HepG2 (cell line): Measurements from ENCODE around the gene RAPSN. TPM values are rescaled to one million over a fixed set of nuclear protein-coding genes. Genes with fewer than 3 reads are reported as not detected.

Source experiments
- BATF2 ChIP-seq: sonication (generic); formaldehyde crosslinking; IDR thresholded peaks from 2 replicates; pipeline ENCODE4 v1.8.0; 2022; ENCODE audit warnings: mild to moderate bottlenecking, missing genetic modification reagents, moderate library complexity
- CREM ChIP-seq, 2 experiments: sonication (generic) in 1 of 2; formaldehyde crosslinking in 1 of 2; IDR thresholded peaks; 2 replicates each; pipeline versions ENCODE4 v1.4.0 to v1.6.1; 2016 to 2020; ENCODE audit warnings: antibody characterized with exemption in 1 of 2, mild to moderate bottlenecking in 1 of 2, missing genetic modification reagents in 1 of 2
- ERF ChIP-seq: IDR thresholded peaks from 2 replicates; pipeline ENCODE4 v1.6.1; 2018; ENCODE audit warnings: missing biosample characterization, missing genetic modification reagents
- GLMP ChIP-seq: sonication (generic); formaldehyde crosslinking; IDR thresholded peaks from 2 replicates; pipeline ENCODE4 v1.9.0; 2021; ENCODE audit warnings: missing genetic modification reagents, mild to moderate bottlenecking, borderline replicate concordance
- HIC2 ChIP-seq: sonication (generic); formaldehyde crosslinking; IDR thresholded peaks from 2 replicates; pipeline ENCODE4 v1.9.0; 2022; ENCODE audit warnings: low read depth, missing genetic modification reagents
- MIXL1 ChIP-seq: IDR thresholded peaks from 2 replicates; pipeline ENCODE4 v1.6.1; 2016
- MTA1 ChIP-seq: sonication (generic); formaldehyde crosslinking; IDR thresholded peaks from 2 replicates; pipeline ENCODE4 v1.4.0; 2020; ENCODE audit warnings: missing genetic modification reagents, mild to moderate bottlenecking, borderline replicate concordance
- MZF1 ChIP-seq: sonication (generic); formaldehyde crosslinking; IDR thresholded peaks from 2 replicates; pipeline ENCODE4 v1.8.1; 2023; ENCODE audit warnings: mild to moderate bottlenecking, missing genetic modification reagents, borderline replicate concordance
- NR2F2 ChIP-seq: IDR thresholded peaks from 2 replicates; pipeline ENCODE4 v1.6.1; 2012; ENCODE audit warnings: low read depth, inconsistent platforms, borderline replicate concordance
- PRPF4 ChIP-seq: fragments of 200-400 bp; formaldehyde crosslinking; IDR thresholded peaks from 2 replicates; pipeline ENCODE4 v1.6.1; 2016; ENCODE audit warnings: low read length, low read depth; ENCODE audit not compliant: poor library complexity, severe bottlenecking
- RFX3 ChIP-seq: IDR thresholded peaks from 2 replicates; pipeline ENCODE4 v1.6.1; 2016; ENCODE audit warnings: missing biosample characterization, missing genetic modification reagents
- RXRB ChIP-seq: IDR thresholded peaks from 2 replicates; pipeline ENCODE4 v1.6.1; 2016; ENCODE audit warnings: borderline replicate concordance, missing genetic modification reagents, missing compliant biosample characterization
- SSRP1 ChIP-seq: IDR thresholded peaks from 2 replicates; pipeline ENCODE4 v1.6.1; 2016; ENCODE audit warnings: control low read depth
- ZBTB26 ChIP-seq: IDR thresholded peaks from 2 replicates; pipeline ENCODE4 v1.6.1; 2016; ENCODE audit warnings: missing compliant biosample characterization, missing genetic modification reagents, borderline replicate concordance
- ZIK1 ChIP-seq: sonication (generic); formaldehyde crosslinking; IDR thresholded peaks from 2 replicates; pipeline ENCODE4 v1.5.0; 2020; ENCODE audit warnings: mild to moderate bottlenecking, low read depth, missing genetic modification reagents, borderline replicate concordance
- ZKSCAN1 ChIP-seq: fragments of 150-350 bp; IDR thresholded peaks from 2 replicates; pipeline ENCODE4 v1.6.1; 2014; ENCODE audit warnings: low read length
- ZNF230 ChIP-seq: sonication (generic); formaldehyde crosslinking; IDR thresholded peaks from 2 replicates; pipeline ENCODE4 v1.4.0; 2020; ENCODE audit warnings: mild to moderate bottlenecking, missing genetic modification reagents
- ZNF274 ChIP-seq: sonication (generic); formaldehyde crosslinking; IDR thresholded peaks from 2 replicates; pipeline ENCODE4 v1.5.1; 2020; ENCODE audit warnings: mild to moderate bottlenecking, missing genetic modification reagents
- ZNF280B ChIP-seq: sonication (generic); formaldehyde crosslinking; IDR thresholded peaks from 2 replicates; pipeline ENCODE4 v1.5.0; 2020; ENCODE audit warnings: missing genetic modification reagents, mild to moderate bottlenecking, borderline replicate concordance
- ZNF337 ChIP-seq: sonication (generic); formaldehyde crosslinking; IDR thresholded peaks from 2 replicates; pipeline ENCODE4 v1.5.1; 2020; ENCODE audit warnings: missing genetic modification reagents, low read depth, mild to moderate bottlenecking, borderline replicate concordance
- ZNF383 ChIP-seq: sonication (generic); formaldehyde crosslinking; IDR thresholded peaks from 2 replicates; pipeline ENCODE4 v1.4.0; 2020; ENCODE audit warnings: missing genetic modification reagents, mild to moderate bottlenecking, borderline replicate concordance
- ZNF749 ChIP-seq: sonication (generic); formaldehyde crosslinking; IDR thresholded peaks from 2 replicates; pipeline ENCODE4 v1.8.0; 2022; ENCODE audit warnings: mild to moderate bottlenecking, missing genetic modification reagents, moderate library complexity, borderline replicate concordance
- ZNF776 ChIP-seq: sonication (generic); formaldehyde crosslinking; IDR thresholded peaks from 2 replicates; pipeline ENCODE4 v1.4.0; 2020; ENCODE audit warnings: mild to moderate bottlenecking, missing genetic modification reagents
- ZSCAN9 ChIP-seq: IDR thresholded peaks from 2 replicates; pipeline ENCODE4 v1.6.1; 2016; ENCODE audit warnings: borderline replicate concordance
- polyA plus RNA-seq, 8 experiments: library from polyadenylated mRNA; depleted of rRNA in 3 of 8; stranded (reverse) in 7 of 8; unstranded in 1 of 8; fragments of >200 nt; fragmentation: Illumina TruSeq in 4 of 8; extraction: Trizol in 4 of 8; gene quantifications; 2 replicates each; pipeline versions ENCODE4 v1.2.1 to v1.2.3, GENCODE V29; 2011 to 2016; ENCODE audit warnings: low read depth in 4 of 8, missing spikeins in 1 of 8, mixed read lengths in 1 of 8; ENCODE audit not compliant: insufficient read depth in 1 of 8
- total RNA-seq, 5 experiments: library from RNA; depleted of rRNA; stranded (reverse); fragments of >200 nt; fragmentation: Illumina TruSeq; extraction: Trizol; gene quantifications; 2 replicates each; pipeline ENCODE4 v1.2.3, GENCODE V29; 2016; ENCODE audit warnings: low read depth in 1 of 5

RAPSN gene
- total and polyA plus RNA-seq, 2 of the 13 experiments (the other 11 are each of a cell fraction or from before 2014, with no cell fraction given), result 0.15 to 1.2 TPM

GRCh38 chr11:47437746-47438418, 11.1 kb downstream of the RAPSN start (continued):
- TF ChIP-seq HIC2 (no peak), MIXL1 (CRISPR knock-in tag) (no peak), PRPF4 (no peak), CREM (IDR thresholded peaks at IDR 0.05) (no peak; the same call in 1 of the 2 replicates), CREM (CRISPR knock-in tag; IDR thresholded peaks at IDR 0.05) (no peak), GLMP (no peak), ZNF749 (CRISPR knock-in tag) (no peak), ZNF776 (CRISPR knock-in tag) (no peak), ZSCAN9 (CRISPR knock-in tag) (no peak), ZNF274 (CRISPR knock-in tag) (no peak), ZNF230 (CRISPR knock-in tag) (no peak), ZIK1 (CRISPR knock-in tag) (no peak; the same call in 1 of the 2 replicates), RFX3 (CRISPR knock-in tag) (no peak), ZNF383 (CRISPR knock-in tag) (no peak), SSRP1 (no peak), ZNF337 (no peak), ZBTB26 (CRISPR knock-in tag) (no peak), NR2F2 (peak; percentile 23; the same call in 1 of the 2 replicates), MZF1 (CRISPR knock-in tag) (no peak; the same call in 1 of the 2 replicates), RXRB (CRISPR knock-in tag) (no peak), ERF (CRISPR knock-in tag) (peak; percentile 16; the same call in 1 of the 2 replicates), BATF2 (CRISPR knock-in tag) (no peak), ZKSCAN1 (no peak), MTA1 (CRISPR knock-in tag) (peak; percentile 41; the same call in 1 of the 2 replicates), ZNF280B (CRISPR knock-in tag) (peak; percentile 71)
